GM21447 (cell line): ENCODE results near the gene DPP10.
"Not testable (repeated sequence)": the region's sequence is repeated elsewhere in the genome, so short reads cannot be mapped to it uniquely, and the experiment has no call there.

Experiments used
- ATAC-seq: cut with Tn5 transposase; IDR thresholded peaks from one replicate; pipeline ENCODE4 v1.9.1; 2021; ENCODE audit not compliant: unreplicated experiment

The DPP10 gene

GRCh38 chr2:114442510-114442909 lies at the start of gene DPP10:
Gene DPP10 (plus strand): TSS chr2:114442641.
- ATAC-seq, result no peak

DNA sequence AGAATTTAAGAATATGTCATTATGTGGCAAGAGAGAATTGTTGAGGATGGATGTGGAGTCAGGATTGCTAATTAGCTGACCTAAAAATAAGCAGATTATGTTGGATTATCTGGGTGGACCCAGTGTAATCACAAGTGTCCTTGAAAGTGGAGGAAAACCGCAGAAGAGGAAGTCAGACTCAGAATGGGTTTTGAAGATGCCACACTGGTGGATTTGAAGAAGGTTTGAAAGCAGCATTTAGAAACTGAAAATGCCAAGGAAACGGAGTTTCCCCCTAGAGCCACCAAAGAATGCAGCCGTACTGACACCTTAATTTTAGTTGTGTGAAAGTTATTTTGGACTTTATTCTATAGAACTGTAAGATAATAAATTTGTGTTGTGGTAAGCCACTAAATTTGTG lies 41.6 kb upstream of the DPP10 start:
- no peak for ATAC-seq

GRCh38 chr2:114405247-114406116 lies 37.0 kb upstream of the DPP10 start:
- no peak for ATAC-seq

GRCh38 chr2:114406347-114406746 lies 36.1 kb upstream of the DPP10 start:
- ATAC-seq, result no peak

GRCh38 chr2:114407353-114407752 lies 35.1 kb upstream of the DPP10 start:
- ATAC-seq, result not testable (repeated sequence)

- no peak for ATAC-seq
These were observed 20.7 kb upstream of the DPP10 start for GRCh38 chr2:114421781-114422180.

GRCh38 chr2:114424699-114425098 lies 17.7 kb upstream of the DPP10 start:
- ATAC-seq, result no peak

GRCh38 chr2:114426756-114427155 lies 15.7 kb upstream of the DPP10 start:
- no peak for ATAC-seq

DNA sequence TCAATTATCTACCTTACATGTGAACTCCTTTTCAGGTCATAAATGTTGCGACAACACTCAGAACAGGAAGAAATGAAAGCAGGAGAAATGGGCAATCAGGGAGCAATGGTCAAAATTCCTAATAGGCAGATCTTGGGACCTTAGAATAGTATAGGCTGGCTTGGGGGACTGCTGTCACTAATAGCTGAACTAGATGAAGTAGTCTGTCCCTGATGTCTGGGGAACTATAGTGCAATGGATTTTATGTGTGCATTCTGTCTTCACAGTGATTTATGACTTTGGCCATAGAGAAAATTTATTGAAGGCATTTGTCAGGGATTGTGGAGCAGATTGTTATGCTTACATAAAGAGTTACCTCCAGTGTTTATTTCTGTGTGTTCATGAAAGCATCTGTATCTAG lies 6.1 kb upstream of the DPP10 start:
- no peak for ATAC-seq

- no peak for ATAC-seq
These were observed 4.1 kb downstream of the DPP10 start for GRCh38 chr2:114446571-114446970.

GRCh38 chr2:114450639-114451038 lies 8.2 kb downstream of the DPP10 start:
- no peak for ATAC-seq

GRCh38 chr2:114456566-114456965 lies 14.1 kb downstream of the DPP10 start:
- ATAC-seq, result no peak

DNA sequence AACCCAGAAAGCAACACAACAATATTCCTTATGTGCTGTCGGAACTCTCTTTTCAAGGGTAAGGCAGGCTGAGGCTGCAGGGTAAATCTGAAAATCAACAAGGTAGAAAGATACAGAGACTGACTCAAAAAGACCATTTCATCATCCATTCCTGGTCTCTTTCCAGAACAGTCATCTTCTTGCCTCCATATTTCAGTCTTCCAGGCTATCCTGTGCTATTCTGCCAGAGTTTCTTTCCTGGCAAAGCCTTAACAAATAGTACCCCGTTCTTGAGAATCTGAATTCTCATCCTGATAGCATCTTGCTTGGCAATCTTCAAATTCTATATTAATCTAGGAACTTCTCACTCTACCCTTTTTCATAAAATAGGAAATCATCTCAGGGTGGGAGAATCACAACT lies 15.5 kb downstream of the DPP10 start:
- ATAC-seq, result no peak

- ATAC-seq, result no peak
These were observed 18.7 kb downstream of the DPP10 start for GRCh38 chr2:114461116-114461515.

DNA sequence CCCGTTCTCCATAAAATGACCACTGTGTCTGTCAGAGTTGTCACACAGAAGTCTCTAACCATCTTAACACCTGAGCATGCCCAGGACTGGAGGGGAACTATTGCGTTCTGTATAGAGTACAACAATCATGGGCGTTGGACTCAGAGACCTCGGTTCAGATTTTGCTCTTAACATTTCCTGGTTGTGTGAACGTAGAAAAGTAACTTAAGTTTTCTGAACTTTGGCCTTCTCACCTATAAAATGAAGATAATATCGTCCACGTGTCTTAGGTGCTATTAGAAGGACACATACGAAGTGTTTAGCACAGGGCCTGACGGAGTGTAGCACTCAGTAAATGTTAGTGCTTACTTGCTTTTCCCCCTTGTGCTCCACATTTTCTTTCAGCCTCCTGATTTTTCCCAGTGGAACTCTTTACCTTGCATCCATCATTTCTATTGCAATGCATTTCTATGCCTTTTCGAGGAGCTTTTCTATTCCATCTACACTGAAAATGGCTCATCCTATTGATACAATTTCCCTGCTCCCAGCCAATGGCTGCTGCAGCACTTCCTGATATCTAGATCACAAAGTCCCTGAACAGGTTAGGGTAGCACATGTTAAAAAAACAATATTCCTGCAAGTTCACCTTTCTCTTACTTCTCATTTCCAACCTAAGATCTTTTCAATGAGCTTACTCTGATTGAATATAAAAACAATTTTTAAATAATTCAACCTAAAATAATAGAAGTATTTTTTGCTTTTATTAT lies 22.7 kb downstream of the DPP10 start:
- no peak for ATAC-seq

GRCh38 chr2:114468343-114468742 lies 25.9 kb downstream of the DPP10 start:
- ATAC-seq, result no peak

GRCh38 chr2:114472246-114472645 lies 29.8 kb downstream of the DPP10 start:
- ATAC-seq, result no peak

- ATAC-seq, result no peak
These were observed 30.3 kb downstream of the DPP10 start for GRCh38 chr2:114472726-114473125.

- ATAC-seq, result no peak
These were observed 46.5 kb downstream of the DPP10 start for GRCh38 chr2:114488841-114489530.

DNA sequence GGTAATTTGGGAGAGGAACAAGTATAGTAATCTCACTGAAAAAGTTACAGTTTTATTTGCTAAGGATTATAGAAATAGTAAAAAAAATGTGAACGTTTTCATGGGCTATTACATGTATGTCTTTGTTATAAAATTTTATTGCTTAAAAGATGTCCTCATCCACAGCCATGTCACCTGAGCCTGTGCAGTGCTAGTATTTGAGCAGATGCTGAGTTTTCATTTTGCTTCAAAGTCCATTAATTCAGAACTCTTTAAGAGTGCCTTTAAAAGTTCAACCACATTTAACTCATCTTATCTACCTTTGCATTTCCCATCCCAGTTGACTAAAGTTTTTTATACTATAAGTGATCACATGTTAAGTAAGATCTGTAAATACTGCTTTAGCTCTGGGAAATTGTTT lies 52.6 kb downstream of the DPP10 start:
- no peak for ATAC-seq

GRCh38 chr2:114496959-114497358 lies 54.5 kb downstream of the DPP10 start:
- no peak for ATAC-seq

GRCh38 chr2:114499101-114499500 lies 56.7 kb downstream of the DPP10 start:
- no peak for ATAC-seq
